OCI-M1 (cell line): Measurements from ENCODE around the gene PRSS12.
A peak's percentile ranks its signal among the peaks of the same experiment; 100 is the strongest.
"Not testable (repeated sequence)": the region's sequence is repeated elsewhere in the genome, so short reads cannot be mapped to it uniquely, and the experiment has no call there.

Experiments used
- DNase-seq: peaks from one replicate; lab custom pipeline; 2025; lab: John Stamatoyannopoulos, UW

Gene PRSS12

DNA sequence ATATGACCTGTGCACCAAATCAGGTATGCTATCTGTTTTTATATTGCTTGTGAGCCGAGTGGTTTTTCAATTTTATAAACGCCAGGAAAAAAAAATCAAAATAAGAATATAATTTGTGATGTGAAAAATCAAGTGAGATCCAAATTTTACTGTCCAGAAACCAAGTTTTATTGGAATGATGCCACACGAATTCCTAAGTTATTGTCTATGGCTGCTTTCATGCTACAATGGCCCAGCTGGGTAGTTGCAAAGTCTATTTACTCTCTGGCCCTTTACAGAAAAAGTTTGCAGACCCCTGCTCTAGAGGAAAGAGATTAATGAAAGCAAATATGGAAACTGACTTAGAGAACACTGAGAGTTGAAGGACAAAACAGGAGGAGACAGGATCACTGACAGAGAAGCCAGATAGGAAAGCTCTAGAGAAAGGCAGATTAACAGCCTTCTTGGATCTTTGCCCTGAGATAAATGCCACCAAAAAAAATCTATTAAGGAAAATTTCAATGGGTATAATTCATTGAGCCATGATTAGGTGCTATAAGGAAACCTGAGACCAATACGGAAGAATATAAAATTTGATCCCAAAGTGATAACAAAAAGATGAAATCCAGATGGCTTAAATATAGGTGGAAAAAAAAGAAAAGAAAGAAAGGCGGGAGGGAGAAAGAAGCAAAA, 29.8 kb downstream of the PRSS12 start:
- no peak for DNase-seq

DNA sequence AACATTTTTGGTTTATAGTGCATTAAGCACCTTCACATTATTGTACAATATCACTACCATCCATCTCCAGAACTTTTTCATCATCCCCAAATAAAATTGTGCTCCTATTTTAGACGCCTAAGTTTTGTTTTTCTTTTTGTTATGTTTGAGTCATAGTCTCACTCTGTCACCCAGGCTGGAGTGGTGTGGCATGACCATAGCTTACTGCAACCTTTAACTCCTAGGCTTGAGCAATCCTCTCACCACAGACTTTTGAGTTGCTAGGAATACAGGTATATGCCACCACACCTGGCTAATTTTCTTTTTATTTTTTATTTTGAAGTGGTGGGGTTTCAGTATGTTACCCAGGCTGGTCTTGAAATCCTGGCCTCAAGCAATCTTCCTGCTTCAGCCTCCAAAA, 33.9 kb downstream of the PRSS12 start:
- DNase-seq, result no peak

DNA sequence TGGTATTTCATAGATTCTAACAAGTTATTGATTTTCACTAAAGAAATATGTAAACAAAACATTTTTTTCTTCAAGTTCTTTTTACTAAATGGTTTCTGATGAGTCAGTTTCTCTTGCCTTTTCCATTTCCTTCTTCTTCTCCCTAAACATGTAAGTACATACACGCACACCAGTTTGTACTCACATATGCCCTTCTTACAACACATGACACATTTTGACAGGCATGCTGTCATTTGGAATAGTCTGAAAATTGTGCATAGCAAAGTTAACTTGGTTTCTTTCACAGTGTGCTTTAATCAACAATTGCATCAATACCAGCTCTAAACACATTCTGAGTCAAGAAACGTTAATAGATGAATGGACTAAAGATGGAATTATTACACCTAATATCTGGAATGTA, 35.1 kb downstream of the PRSS12 start:
- no peak for DNase-seq

DNA sequence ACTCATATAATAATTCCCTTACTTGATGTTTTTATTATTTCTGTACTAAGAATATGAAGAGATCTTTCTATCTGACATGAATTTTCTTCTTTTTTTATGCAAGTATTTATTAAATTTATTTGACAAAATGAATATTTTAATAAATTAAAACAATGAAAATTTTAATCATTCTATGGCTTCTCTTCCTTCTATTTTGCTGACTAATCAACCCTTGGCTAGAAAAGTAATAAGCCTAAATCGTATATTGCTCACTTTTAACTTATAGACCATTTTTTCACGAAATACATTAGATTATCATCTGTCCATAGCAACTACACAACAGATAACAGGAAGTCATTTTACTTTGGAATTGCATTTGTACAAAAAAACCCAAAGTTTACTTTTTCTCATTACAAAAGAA, 38.6 kb downstream of the PRSS12 start:
- no peak for DNase-seq

DNA sequence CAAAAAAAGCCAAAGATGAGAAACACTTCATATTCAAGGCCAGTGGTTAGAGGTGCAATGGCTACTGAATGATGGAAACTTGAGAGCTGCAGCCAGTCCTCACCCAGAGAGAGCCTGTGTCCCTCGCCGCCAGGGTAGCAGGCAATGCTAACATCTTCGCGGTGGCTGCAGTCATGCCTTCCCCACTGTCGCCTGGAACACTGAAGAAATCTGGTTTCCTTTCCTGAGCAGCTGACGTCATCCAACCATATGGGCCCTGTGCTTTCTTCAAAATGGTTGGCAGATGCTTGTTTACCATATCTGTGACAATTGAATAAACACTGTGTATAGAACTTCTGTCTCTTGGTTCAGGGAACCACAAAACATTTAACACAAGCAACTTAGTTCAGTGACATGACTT, 39.7 kb downstream of the PRSS12 start:
- DNase-seq, result no peak

DNA sequence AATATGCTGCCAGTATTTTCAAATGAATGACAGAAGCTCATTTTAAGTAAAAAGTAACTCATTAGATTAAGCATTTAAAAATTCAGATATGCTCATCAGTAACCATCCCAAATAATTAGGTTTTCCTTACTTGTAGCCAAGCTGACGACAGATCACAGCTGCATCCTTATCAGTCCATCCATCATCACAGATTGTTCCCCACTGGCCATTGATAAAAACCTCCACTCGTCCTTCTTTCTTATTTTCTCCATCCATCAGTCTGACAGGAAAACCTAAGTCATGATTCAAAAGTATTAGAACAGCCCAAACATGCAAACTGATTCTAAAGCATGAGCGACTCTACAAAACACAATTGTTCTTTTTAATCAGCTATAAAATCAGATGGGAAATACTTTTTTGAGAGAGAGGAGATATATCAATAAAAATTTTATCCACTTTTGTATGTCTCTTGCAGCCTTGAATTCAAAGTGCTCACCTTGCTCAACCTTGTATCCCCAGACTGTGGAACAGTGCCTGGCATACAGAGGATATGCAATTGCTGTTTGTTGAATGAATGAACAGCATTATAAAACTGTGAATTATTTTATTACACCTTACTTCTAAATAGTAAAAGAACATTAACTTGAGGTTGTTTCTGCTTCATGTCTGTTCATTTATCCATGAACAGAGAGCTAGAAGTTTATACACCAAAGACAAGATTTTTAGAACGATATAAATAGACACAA, 44.3 kb downstream of the PRSS12 start:
- no peak for DNase-seq

DNA sequence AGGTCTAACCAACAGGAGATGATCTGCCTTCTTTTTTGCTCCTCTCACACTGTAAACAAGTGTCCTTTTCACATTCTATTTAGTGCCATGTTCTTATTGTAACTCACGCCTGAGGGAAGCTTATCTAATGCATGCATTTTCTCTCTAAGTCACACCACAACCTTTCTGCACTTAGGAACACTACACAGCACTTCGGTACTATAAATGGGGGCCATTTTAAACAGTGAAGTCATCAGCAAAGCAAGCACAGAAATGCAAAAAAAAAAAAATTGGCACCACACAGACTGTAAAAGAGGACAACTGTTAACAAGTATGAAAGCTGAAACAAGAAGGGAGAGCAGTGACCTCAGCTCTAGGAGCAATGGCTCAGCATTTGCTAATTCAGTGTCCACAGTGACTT, 45.2 kb downstream of the PRSS12 start:
- DNase-seq, result peak; percentile 32

DNA sequence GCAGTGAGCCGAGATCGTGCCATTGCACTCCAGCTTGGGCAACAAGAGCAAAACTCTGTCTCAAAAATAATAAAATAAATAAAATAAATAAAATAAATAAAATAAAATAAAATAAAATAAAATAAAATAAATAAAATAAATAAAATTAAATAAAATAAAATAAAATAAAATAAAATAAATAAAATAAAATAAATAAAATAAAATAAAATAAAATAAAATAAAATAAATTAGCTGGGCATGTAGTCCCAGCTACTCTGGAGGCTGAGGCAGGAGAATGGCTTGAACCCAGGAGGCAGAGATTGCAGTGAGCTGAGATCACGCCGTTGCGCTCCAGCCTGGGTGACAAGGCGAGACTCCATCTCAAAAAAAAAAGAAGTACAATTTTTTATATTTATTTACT, 53.2 kb downstream of the PRSS12 start:
- not testable (repeated sequence) for DNase-seq

DNA sequence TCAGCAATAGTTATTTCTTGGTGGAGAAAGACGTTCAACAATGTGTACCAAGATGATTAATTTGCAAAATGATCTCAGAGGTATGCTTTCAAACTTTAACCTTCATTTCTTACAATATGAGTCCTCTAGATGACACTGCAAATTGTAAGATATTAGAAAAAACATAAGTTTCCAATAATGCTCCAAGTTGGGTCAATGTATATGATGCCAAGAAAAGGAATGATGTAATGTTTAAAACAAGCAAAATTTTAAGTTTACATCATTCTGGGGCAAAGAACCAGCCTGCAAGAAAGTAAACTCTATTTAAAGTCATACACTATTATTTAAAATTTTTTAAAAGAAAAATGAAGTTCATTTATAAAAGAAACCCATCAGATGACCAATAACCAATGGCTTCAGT, 56.1 kb downstream of the PRSS12 start:
- no peak for DNase-seq

DNA sequence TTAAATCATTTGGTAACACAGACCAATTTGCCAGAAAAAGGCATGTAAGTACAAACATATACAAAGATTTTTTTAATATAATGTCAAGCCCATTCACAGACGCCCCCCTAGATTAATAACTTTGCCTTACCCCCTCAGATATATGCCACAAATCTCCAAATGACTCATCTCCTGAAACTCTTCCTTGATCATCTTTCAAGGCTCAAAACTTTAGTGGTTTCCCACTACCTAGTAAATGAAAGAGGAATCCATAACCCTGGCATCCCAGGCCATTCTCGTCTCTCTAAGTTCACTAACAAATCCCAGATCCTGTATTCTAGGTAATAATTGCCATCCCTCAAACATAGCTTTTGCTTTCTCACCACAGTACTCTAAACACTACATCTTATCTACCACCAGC, 61.9 kb downstream of the PRSS12 start:
- no peak for DNase-seq

DNA sequence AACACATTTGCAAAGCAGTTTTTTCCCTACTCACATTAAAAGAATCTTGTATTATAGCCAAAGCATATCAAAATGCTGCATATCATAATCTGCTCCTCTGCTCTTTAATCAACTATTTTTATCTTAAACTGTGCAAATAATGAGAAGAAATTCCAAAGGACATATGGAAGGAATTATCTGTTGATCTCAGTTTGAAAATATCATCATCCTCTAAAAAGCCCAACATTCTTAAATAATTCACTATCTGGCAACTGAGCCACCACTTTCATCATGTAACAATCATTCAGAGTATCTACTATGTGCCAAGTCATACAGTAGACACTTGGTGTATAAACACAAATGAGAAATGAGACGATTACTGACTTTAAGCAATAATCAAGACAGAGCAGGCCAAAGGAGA, 63.0 kb downstream of the PRSS12 start:
- no peak for DNase-seq

DNA sequence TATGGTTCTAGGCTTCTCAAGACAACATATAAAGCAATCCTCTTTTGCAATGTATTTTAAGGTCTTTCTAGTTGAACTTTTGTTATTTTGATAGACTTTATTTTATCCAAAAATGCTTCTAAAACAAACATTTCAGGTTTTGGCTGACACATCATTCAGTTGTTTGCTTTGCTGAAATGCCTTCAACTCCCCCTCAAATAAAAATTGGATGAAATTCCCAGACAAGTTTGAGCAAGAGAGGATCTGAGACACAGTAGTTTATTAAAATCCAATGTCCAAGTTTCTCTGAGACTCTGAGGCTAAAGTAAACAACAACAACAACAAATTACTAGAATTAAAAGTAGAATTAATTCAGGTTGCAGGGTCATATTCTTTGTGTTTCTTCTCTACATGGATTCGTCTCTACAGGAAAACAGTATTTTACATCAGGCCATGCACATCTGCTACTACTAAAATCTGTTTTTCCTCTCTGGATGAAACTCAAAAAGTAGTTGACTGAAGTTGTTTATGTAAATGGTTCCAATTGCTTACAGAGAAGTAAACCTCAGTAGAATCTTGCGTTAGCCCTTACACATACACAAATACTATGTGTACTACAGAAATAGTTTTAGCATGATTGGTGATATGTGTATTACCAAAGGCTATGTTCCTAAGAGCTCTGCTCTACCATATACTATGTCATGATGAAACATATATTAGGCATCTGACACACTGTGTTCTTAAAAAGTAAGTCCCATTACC, 64.9 kb downstream of the PRSS12 start:
- DNase-seq, result no peak

DNA sequence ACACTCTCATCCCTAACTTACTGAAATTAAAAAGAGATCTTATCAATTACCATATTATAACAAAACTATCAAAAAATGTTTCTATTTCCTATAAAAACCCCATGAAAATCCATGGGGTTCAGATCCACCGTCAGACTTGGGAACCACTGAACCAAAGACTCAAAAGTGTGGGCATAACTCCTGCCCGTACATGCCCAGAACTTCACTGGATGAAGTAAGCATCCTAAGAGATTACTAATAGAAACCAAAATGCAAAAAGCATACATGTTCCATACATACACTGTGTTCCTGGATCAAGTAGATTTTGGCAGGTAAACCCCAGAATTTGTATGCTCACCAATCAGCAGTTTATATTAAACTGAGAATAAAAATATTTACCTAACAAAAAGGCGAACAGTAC, 66.1 kb downstream of the PRSS12 start:
- DNase-seq, result no peak

DNA sequence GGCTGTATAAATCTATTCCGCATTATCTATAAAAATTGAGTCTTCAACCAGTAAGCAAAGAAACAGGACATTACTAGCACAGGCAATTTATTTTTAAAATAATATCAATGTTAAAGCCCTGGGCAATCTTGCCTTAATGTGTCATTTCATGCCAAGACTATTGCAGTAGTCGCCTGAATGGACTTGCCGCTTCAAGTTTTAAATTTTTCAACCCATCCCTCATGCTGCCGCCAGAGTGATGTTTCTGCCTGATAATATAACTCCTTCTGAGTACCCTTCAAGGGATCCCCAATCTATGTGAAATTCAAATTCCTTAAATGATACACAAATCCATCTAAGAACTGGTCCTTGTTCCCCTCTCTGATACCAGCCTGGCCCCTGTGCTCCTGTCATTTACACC, 66.9 kb downstream of the PRSS12 start:
- no peak for DNase-seq

DNA sequence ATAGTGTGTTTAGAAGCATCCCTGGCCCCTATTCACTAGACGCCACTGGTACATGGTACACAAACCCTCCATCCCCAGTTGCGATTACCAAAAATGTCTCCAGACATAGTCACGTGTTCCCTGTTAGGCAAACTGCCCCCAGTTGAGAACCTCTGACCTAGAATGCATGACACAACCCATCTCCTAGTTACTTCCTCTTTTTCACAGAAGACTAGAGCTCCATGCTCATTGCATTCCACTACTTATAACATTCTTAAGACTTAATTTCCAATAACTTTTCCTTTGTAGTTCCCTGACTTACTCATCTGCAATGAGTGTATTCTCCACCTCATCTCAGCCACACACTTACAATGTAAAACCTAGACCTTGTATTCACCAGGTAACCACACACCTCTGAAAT, 68.6 kb downstream of the PRSS12 start:
- DNase-seq, result peak; percentile 89

DNA sequence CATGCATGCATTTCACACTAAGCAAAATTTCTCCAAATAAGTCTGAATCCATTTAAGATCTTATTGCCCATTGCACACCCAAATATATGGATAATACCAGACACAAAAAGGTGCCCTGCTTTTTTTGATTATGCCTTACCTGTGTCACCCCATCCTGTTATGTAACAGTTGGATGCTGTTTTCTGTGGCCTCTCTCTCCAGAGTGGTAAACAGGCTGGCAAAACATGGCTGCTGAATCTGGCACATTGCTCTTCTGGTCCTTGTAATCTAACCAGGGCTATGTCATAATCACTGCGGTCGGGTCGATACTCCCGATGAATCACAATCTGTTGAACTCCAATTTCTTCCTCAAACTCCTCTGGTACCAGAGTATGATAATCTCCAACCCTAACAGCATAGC, 70.1 kb downstream of the PRSS12 start:
- peak; percentile 64 for DNase-seq

DNA sequence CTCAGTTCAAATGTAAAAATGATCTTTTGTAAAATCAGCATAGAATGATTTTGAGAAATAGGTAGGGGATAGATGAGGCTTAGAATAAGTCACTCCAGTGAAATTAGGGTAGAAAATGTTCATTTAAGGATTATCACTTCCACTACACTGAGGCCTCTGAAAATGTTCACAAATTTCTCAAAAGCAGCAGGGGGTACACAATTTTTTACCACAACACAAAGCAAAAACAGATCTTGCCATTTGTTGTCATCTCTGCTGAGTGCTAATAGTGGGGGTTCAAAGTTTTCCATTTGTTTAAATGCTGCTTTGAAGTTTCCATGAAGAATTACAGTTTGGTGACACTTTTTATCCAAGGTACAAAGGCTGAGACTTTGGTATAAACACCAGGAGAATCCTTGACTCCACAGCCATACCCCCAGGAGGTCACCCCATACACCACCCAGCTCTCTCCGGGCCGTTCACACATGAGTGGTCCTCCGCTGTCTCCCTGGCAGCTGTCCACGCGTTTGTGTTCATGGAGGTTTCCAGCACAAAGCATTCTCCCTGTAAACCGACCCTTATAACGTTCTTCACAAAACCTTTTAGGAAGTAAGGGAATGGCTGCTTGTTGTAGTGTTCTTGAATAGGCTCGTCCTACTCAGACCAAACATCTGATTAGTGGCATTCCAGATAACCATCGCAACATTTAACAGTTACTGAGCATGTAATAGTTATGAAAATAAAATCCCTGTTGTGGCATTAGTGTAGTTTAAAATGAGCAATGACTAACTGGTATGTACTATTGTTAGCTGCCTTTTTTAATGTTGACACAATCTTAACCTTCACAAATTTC, 71.0 kb downstream of the PRSS12 start:
- DNase-seq, result peak; percentile 28

DNA sequence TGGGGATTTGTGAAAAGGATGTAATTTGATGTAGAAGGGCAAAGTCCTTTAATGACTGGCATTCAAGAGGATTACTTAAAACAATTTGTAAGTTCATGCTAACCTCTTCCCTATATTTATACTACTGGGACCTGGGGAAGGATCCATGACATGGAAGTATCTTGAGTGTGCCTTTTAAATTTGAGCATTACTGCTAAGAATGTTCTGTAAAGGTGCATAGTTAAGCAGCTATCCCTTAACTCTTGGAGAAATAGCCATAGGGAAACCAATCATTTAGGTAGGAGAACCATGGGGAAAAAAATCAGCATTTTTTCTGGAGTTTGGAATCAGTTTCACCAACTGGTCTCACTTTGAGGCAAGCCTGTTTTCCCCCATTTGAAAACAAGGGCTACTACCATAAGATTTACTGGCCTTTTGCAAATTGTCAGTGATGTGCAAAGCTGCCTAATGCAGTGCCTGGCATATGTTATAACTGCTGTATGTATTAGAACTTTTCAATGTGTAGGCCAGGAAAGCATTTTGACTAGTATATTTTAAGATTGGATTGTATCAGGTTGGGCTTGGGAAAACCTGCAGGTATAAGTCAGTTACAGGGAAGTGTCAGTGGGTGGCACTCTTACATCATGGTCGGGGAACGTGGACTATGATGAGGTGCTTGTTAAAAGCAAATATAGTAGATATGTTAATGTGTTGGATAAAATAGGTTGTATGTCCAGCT, 72.1 kb downstream of the PRSS12 start:
- peak; percentile 77 for DNase-seq

DNA sequence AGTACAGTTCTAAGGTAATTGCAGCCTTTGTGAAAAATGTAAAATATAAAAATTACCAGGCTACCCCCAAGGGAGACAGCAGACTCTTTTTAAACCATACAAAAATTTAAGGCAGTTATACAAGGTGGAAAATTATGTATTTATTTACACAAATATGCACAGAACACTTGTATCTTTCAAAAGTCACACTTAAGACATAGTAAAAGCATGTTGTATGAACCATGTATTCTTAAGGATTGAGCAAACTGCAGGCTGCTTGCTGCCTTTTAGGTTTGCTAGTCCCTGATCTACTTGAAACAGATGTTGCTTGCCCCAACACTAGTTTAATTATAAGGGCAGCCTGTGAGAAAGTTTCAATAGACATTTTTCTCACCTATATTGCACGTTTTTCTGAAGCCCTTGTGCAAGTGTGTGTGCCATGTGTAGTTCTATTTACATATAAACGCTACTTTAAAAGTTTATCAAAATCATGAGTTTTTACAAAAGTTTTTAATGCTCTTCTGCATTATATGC, 72.8 kb downstream of the PRSS12 start:
- DNase-seq, result no peak

DNA sequence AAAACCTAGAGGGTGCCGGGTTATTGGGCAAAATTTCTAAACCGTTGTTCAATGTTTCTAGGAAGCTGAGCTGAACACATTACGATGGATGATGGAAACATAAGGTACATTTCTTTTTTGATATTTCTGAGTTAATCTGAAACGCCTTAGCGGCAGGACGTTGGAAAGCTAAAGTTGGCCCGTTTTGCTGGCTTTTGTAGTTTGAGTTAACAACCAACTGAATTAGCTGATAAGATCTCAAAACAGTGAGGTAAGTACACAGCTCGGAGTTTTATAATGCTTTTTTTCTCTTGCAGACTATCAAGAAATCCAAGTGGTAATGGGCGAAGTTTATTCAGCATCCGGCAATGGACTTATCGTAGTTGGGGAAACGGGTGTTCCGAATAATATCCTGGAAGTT, 73.5 kb downstream of the PRSS12 start:
- peak; percentile 53 for DNase-seq

DNA sequence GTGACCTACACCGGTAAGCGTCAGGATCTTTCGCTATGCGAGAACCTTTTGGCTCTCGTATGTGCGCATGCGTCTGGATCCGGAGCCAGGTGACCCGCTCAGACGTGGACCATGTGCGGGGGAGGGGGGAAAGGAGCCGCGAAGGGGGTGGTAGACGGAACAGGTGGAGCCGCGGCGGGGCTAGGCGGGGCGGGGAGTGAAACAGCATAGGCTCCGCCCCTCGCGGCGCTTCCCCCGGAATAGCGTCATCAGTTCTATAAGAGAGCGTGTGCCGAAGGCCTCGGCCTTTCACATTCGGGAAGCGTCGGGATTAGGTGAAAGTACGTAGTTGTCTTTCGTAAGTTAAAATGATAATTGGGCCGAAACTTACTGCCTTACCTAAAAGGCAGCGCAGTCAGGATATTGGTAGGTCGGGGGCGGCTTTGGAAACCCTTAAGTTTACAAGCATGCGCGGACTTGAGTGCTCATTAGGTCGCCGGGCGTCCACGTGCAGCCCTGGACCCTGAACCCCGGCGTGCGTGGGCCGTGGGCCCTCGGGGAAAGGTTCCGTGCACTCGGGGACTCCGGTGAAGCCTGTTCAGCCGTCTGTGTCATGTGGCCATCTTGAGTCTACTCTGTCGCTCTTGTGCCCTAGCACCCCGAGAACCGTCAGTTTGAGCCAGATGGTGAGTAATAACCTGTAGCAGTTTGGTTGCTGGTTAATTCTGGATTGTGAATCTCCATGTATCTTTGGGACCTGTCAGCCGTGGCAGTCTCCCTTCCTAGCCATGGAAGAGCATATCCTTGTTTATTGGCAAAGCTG, 74.1 kb downstream of the PRSS12 start:
- DNase-seq, result peak; percentile 97
